B cell (primary cell): Measurements from ENCODE around the gene DSPP. TPM values are rescaled to one million over a fixed set of nuclear protein-coding genes. Genes with fewer than 3 reads are reported as not detected.

Experiments
- ATAC-seq: fragments of 200-7000 bp; cut with Tn5 transposase; one replicate; pipeline ENCODE4 v1.10.0; 2021; ENCODE audit warnings: low read depth, mild to moderate bottlenecking, moderate number of reproducible peaks, moderate library complexity
- CTCF ChIA-PET: fragments of 350-600 bp; sonication (Branson Sonifier 250); formaldehyde crosslinking; loops from one replicate; lab custom pipeline; 2021; ENCODE audit warnings: antibody characterized with exemption, inconsistent platforms; lab: Charles Lee
- POLR2A ChIA-PET: fragments of 350-600 bp; sonication (Branson Sonifier 250); formaldehyde crosslinking; loops from one replicate; lab custom pipeline; 2021; ENCODE audit warnings: antibody characterized with exemption; lab: Charles Lee
- DNase-seq: peaks from one replicate; pipeline ENCODE4 v3.0.0; 2013
- H2AFZ ChIP-seq: 2 replicates; pipeline ENCODE4 v1.6.1; 2012; ENCODE audit warnings: mild to moderate bottlenecking, low read depth, low read length; ENCODE audit not compliant: insufficient read depth, poor library complexity, severe bottlenecking
- H3K27ac ChIP-seq, 2 donors: 1 replicate in 1 of 2; 2 replicates in 1 of 2; pipeline ENCODE4 v1.5.1; 2012 to 2013; ENCODE audit warnings: low read length in 2 of 2, mild to moderate bottlenecking in 2 of 2, moderate library complexity in 1 of 2
- H3K27me3 ChIP-seq, 4 experiments: fragments of 200-600 bp in 1 of 4; sonication (generic) in 1 of 4; replicated peaks in 1 of 4; 1 replicate in 2 of 4; 2 replicates in 2 of 4; pipeline versions ENCODE4 v1.6.1 to v1.7.0; 2013 to 2016; ENCODE audit warnings: low read length in 3 of 4, mild to moderate bottlenecking in 2 of 4, mixed read lengths in 1 of 4, moderate library complexity in 1 of 4; ENCODE audit not compliant: insufficient read depth in 4 of 4, control insufficient read depth in 3 of 4; ENCODE audit errors: control extremely low read depth in 1 of 4
- H3K36me3 ChIP-seq, 2 experiments: replicated peaks in 1 of 2; 1 replicate in 1 of 2; 2 replicates in 1 of 2; pipeline versions ENCODE4 v1.6.1 to v1.7.1; 2013; ENCODE audit warnings: low read length in 1 of 2; ENCODE audit not compliant: insufficient read depth in 2 of 2, control insufficient read depth in 1 of 2; ENCODE audit errors: control extremely low read depth in 1 of 2, extremely low read depth in 1 of 2
- H3K4me1 ChIP-seq, 2 donors: fragments of 200-600 bp in 1 of 2; sonication (generic) in 1 of 2; 1 replicate in 1 of 2; 2 replicates in 1 of 2; pipeline versions ENCODE4 v1.5.1 to v1.6.1; 2013 to 2017; ENCODE audit warnings: low read length in 2 of 2; ENCODE audit not compliant: control insufficient read depth in 2 of 2, insufficient read depth in 2 of 2
- H3K4me2 ChIP-seq: replicated peaks from 2 replicates; pipeline ENCODE3; 2012; ENCODE audit warnings: mild to moderate bottlenecking, low read depth, low read length; ENCODE audit not compliant: poor library complexity, severe bottlenecking
- H3K4me3 ChIP-seq, 5 experiments: fragments of 200-600 bp in 1 of 5; sonication (generic) in 1 of 5; 1 replicate in 3 of 5; 2 replicates in 2 of 5; pipeline versions ENCODE4 v1.5.1 to v1.7.0; 2011 to 2016; ENCODE audit warnings: low read length in 4 of 5, mild to moderate bottlenecking in 4 of 5, low read depth in 2 of 5, control low read depth in 1 of 5, moderate library complexity in 1 of 5; ENCODE audit not compliant: insufficient read depth in 1 of 5; ENCODE audit errors: control extremely low read depth in 1 of 5, extremely low read depth in 1 of 5
- H3K79me2 ChIP-seq: fragments of 200-600 bp; sonication (generic); one replicate; pipeline ENCODE4 v1.6.0; 2016; ENCODE audit warnings: low read length; ENCODE audit not compliant: control insufficient read depth, insufficient read depth
- H3K9ac ChIP-seq: fragments of 200-600 bp; sonication (generic); 2 replicates; pipeline ENCODE4 v1.6.1; 2017; ENCODE audit warnings: mild to moderate bottlenecking, low read length, moderate library complexity
- H3K9me3 ChIP-seq, 3 donors: one replicate each; pipeline versions ENCODE4 v1.6.1 to v1.7.1; 2013; ENCODE audit warnings: low read length in 2 of 3; ENCODE audit not compliant: control insufficient read depth in 2 of 3, insufficient read depth in 1 of 3; ENCODE audit errors: control extremely low read depth in 1 of 3
- H4K20me1 ChIP-seq: 2 replicates; pipeline ENCODE4 v1.6.0; 2012; ENCODE audit warnings: mild to moderate bottlenecking, low read length; ENCODE audit not compliant: insufficient read depth, control insufficient read depth, poor library complexity, severe bottlenecking
- H3K27ac Mint-ChIP-seq: one replicate; pipeline ENCODE4 v1.8.0; 2021; ENCODE audit warnings: mixed read lengths
- H3K27me3 Mint-ChIP-seq: one replicate; pipeline ENCODE4 v1.8.0; 2021; ENCODE audit warnings: mixed read lengths
- H3K4me1 Mint-ChIP-seq: one replicate; pipeline ENCODE4 v1.8.0; 2021; ENCODE audit warnings: mixed read lengths
- H3K4me3 Mint-ChIP-seq: one replicate; pipeline ENCODE4 v1.8.0; 2021; ENCODE audit warnings: mixed read lengths
- H3K9me3 Mint-ChIP-seq: one replicate; pipeline ENCODE4 v1.8.0; 2022; ENCODE audit warnings: mixed read lengths; ENCODE audit not compliant: insufficient read depth
- CTCF ChIP-seq: fragments of 200-600 bp; IDR thresholded peaks from one replicate; pipeline ENCODE4 v1.8.0; 2022; ENCODE audit warnings: antibody characterized with exemption, mild to moderate bottlenecking
- EZH2 ChIP-seq: IDR thresholded peaks from 2 replicates; pipeline ENCODE4 v1.6.1; 2012; ENCODE audit warnings: borderline replicate concordance, low read depth, mild to moderate bottlenecking, moderate library complexity, low read length; ENCODE audit not compliant: insufficient read depth, poor library complexity, severe bottlenecking
- WGBS: methylation state at CpG from one replicate; pipeline ENCODE4 v1.1.5; 2013; ENCODE audit warnings: missing lambda C conversion rate; ENCODE audit not compliant: insufficient coverage; 5-methylcytosine and 5-hydroxymethylcytosine counted together
- intact Hi-C: fragments of 100-400 bp; cut with micrococcal nuclease; formaldehyde crosslinking; loops from one replicate; pipeline ENCODE4 v1.10.0; 2022
- polyA plus RNA-seq: library from polyadenylated mRNA; depleted of rRNA; stranded (reverse); fragments of >200 nt; gene quantifications from 2 replicates; pipeline ENCODE4 v1.2.3, GENCODE V29; 2012
- total RNA-seq, 2 donors: library from RNA; stranded (reverse); fragments of 120-200 nt in 1 of 2; gene quantifications; 1 replicate in 1 of 2; 2 replicates in 1 of 2; pipeline versions ENCODE4 v1.2.3 to v1.2.4, GENCODE V29; 2013 to 2022

DSPP gene
- total and polyA plus RNA-seq, 2 donors (not counting 1 experiment from before 2014, with no cell fraction given), result not detected

DNA sequence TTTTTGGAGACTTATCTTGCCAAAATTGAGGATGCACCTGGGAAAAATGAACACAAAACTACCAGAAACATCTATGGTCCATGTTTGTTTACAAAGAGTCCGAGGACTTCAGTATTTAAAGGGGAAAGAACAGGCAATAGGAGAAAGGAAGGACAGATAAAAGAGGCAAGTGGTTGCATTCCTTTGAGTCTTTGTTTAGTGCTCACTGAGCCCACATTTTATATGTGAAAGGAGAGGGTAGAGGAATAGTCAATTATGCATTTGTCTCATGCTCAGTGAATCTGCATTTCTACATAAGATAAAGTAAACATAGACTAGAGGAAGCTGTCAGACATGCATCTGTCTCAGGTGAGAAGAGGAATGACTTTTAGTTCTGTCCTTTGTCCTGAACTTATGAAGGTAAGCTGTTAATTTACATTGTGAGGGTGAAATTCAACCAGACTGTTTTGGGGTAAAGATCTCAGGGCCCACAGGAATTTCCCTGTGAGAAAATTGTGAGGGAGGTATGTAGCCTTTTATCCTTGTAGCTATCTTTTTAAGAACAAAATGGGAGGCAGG, 46.2 kb downstream of the DSPP start:
- H3K4me3 ChIP-seq, result no peak overlapping the region
- no peaks in the 10 kb centered on the region for H3K4me1 ChIP-seq
- H3K4me3 Mint-ChIP-seq, result no peak overlapping the region
- no peak overlapping the region for H3K27ac Mint-ChIP-seq
- no peak for ATAC-seq
- H2AFZ ChIP-seq, result no peak overlapping the region
- H3K79me2 ChIP-seq, result no peaks in the 10 kb centered on the region
- ChIA-PET CTCF (interaction anchor here (0.9 kb wide), 1 partner anchor 23 kb away, joined by 4 read pairs; no protein-coding TSS in a partner anchor), POLR2A (no interaction called here)
- H3K27me3 Mint-ChIP-seq, result no peaks in the 10 kb centered on the region
- WGBS, result 71% methylated on average over 1 of the region's 1 CpG
- H3K9me3 Mint-ChIP-seq, result no peaks in the 10 kb centered on the region
- no peak overlapping the region for H3K4me2 ChIP-seq
- H3K9ac ChIP-seq, result no peak overlapping the region
- DNase-seq, result no peak
- H3K4me1 Mint-ChIP-seq, result no peaks in the 10 kb centered on the region
- intact Hi-C loops, result no loop called here
- no peak overlapping the region for H3K27ac ChIP-seq
- H4K20me1 ChIP-seq, result no peaks in the 10 kb centered on the region
- H3K9me3 ChIP-seq, result no peaks in the 10 kb centered on the region
- TF ChIP-seq EZH2, result no peak
- no peak for TF ChIP-seq CTCF
- no peaks in the 10 kb centered on the region for H3K36me3 ChIP-seq
- peaks cover 0 to 4% (median 0%) of the 10 kb centered on the region in 4 experiments for H3K27me3 ChIP-seq

GRCh38 chr4:87657525-87657924, 49.2 kb downstream of the DSPP start:
- peaks cover 4% of the 10 kb centered on the region for H3K27me3 Mint-ChIP-seq
- ChIA-PET POLR2A (no interaction called here), CTCF (interaction anchor here (1.1 to 1.2 kb wide), 2 partner anchors 10 to 23 kb away, joined by 3 to 4 read pairs; no protein-coding TSS in a partner anchor)
- DNase-seq, result no peak
- no peak overlapping the region for H3K27ac Mint-ChIP-seq
- H3K79me2 ChIP-seq, result no peaks in the 10 kb centered on the region
- no peaks in the 10 kb centered on the region for H3K9me3 Mint-ChIP-seq
- intact Hi-C loops, result no loop called here
- no peak overlapping the region for H3K4me3 Mint-ChIP-seq
- no peaks in the 10 kb centered on the region for H3K9me3 ChIP-seq
- peaks cover 0 to 4% (median 0%) of the 10 kb centered on the region in 4 experiments for H3K27me3 ChIP-seq
- no peaks in the 10 kb centered on the region for H4K20me1 ChIP-seq
- H3K9ac ChIP-seq, result no peak overlapping the region
- 83% methylated on average over 1 of the region's 3 CpGs for WGBS
- no peaks in the 10 kb centered on the region for H3K4me1 Mint-ChIP-seq
- ATAC-seq, result no peak
- no peak overlapping the region for H3K4me2 ChIP-seq
- TF ChIP-seq CTCF, result no peak
- no peak for TF ChIP-seq EZH2
- no peaks in the 10 kb centered on the region for H3K4me1 ChIP-seq
- no peak overlapping the region for H3K4me3 ChIP-seq
- H2AFZ ChIP-seq, result no peak overlapping the region
- H3K27ac ChIP-seq, result no peak overlapping the region
- H3K36me3 ChIP-seq, result no peaks in the 10 kb centered on the region
